NCI-H1105 treated with DMSO at 0.1 percent for 48 hours (cell line): ENCODE data around the gene CADPS.

Experiments used
- DNase-seq: peaks from one replicate; lab custom pipeline; 2025; lab: John Stamatoyannopoulos, UW

CADPS gene

GRCh38 chr3:62686503-62687294 is 188.5 kb downstream of the CADPS start:
- DNase-seq = no peak

DNA sequence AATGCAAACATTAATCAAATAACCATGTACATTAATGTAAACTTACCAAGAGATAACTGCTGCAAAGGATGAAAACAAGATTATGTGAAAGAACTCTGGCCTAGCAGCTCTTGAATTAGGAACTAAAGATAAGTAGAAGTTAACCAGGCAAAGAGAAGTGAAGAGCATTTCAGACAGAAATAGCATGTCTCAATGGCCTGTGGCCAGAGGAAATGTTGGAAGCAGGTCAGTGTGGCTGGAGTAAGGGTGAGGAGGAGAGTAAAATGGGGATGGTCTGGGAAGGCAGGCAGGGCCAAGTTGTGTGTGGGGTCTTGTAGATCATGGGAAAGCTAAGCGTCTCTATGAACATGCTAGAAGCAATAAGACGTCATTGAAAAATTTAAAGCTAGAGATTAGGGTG is 192.4 kb downstream of the CADPS start:
- DNase-seq = no peak

- peak; percentile 0 for DNase-seq
Measured at GRCh38 chr3:62679988-62680387, 195.2 kb downstream of the CADPS start.

GRCh38 chr3:62678841-62679240 is 196.4 kb downstream of the CADPS start:
- no peak for DNase-seq

DNA sequence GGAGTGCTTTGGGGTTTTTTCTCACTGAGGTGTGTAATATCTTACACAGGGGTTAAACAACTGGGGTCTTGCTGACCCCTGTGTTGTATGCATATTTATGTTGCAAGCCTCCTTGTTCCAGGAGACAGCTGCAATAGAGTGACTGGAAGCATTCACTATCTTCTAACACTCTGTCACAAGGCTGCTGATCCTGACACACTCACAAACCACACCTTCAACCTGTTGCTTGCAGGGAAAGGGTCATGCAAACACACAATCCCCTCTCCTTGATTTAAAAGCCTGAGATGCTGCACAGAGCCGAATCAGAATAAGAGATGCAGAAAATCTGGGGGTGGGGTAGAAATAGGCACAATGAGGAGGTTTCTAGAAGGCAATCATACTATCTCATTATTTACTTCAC is 197.3 kb downstream of the CADPS start:
- DNase-seq = no peak

DNA sequence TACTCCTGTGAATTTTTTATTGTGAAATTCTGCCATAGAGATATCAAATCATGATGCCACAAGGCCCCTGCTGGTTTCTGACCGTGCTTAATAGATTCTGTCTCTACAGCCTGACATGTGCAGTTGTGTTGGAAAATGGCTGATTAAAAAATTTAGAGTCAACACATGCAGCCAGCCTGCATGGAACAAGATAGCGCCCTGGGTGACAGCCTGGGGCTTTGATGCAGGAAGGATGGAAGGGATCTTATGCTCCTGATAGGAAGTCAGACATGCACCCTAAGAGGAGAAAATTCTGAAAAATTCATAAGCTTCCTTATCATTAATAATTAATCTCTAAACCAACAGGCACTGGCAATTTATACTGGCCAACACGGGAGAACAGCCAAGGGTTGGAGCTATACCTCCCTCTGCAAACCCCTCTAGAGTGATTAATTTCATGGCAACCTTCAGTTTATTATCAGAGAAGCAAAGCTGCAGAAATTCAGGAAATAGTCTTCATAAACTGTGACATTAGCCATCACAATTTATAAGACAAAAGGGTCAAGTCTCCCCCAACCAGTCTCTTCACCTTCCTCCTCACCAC is 198.4 kb downstream of the CADPS start:
- DNase-seq = no peak

- DNase-seq = no peak
Measured at GRCh38 chr3:62675492-62675891, 199.7 kb downstream of the CADPS start.

- no peak for DNase-seq
Measured at GRCh38 chr3:62672988-62673313, 202.3 kb downstream of the CADPS start.

DNA sequence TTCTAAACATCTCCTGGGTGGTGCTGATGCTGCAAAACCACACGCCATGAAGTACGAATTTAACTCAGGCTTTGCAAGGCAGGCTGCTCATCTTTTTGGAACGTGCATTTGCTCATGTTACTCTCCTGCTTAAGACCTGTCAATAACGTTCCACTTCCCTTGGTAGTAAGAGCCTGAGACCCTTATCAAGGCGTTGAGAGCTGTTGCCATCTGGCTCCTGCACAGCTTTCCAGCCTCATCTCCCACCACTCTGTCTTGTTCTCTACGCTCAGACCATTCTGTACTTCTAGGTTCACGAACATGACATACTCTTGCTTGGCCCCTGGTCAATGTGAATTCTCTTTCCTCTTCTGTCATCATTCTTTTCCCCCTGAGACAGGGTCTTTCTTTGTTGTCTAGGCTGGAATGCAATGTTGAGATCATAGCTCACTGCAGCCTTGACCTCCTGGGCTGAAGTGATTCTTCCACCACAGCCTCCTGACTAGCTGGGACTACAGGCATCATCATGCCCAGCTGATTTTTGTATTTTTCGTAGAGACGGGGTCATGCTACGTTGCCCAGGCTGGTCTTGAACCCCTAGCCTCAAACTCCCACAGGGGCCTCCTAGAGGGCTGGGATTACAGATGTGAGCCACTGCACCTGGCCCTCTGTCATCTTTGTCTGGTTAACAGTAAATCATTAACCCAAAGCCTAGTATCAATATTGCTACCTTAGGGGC is 202.8 kb downstream of the CADPS start:
- no peak for DNase-seq

DNA sequence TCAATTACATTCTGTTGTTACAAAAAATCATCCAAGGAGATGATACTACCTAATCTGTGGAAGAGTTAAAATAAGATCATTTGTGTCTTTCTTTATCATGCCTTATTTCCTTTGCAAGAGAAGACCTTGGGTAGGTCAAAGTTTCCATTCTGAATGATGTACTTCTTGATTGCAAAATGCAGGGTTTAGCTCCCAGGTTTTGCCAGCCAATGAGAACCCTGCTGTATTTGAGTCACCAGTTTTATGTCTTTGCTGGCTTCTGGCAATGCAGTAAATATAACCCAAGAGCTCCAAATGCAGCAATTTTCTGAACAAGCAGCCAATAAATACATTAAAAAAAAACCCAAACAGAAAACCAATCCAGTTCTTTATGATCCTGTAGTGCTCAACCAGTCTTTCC is 204.9 kb downstream of the CADPS start:
- no peak for DNase-seq

DNA sequence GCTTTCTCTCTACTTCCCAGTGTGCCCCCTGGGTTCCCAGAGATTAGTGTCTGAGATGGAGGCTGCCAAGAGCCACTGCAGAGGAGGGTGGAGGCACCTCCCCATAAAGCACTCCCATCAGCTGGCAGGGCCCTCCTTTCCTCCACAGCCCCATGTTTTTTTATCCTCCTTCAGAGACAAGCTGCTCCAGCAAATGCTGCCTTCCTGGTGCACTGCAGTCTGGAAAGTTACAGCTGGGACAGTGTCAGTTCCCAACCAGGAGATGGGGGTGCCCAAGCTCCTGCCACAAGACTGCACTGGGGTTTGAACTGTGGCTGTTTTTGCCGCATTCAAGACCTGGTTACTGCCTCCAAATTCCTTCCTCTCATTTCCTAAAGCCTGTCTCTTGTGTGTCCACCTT is 206.1 kb downstream of the CADPS start:
- DNase-seq = no peak

DNA sequence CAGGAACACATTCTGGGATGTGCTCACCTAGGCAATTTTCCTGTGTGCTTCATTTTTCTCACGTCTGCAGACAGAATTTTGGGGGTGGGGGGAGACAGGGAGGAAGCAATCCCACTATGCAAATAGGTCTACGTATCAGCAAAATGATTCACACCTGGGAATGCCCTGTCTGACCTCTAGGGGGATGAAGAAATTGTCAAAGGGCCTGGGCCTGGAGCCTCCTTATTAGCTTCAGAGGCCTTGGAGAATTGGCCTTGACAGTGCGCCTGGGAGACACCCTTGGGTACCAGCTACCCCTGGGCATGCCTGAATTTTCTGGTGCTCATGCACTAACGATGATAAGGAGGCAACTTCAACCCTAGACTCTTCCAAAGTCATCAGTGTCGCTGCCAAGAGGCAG is 207.5 kb downstream of the CADPS start:
- DNase-seq = no peak

- peak; percentile 1 for DNase-seq
Measured at GRCh38 chr3:62665627-62666437, 209.4 kb downstream of the CADPS start.

DNA sequence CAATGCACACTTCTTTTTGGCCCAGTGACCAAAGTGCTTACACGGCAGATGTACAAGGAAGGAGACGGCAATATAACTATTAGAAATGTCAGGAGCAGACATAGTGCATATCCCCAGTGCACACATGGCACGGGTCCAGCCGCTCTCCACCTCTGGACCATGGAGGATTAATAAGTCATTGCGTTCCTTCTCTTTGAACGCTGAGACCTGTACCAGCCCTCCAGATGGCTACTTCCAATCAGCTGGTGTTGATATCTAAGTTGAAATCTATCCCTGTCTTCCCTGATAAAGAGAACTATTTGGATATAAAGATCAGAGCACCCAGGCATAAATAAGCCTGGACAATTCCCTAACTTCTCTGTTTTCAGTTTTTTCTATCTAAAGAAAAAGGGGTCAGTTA is 212.5 kb downstream of the CADPS start:
- DNase-seq = no peak

GRCh38 chr3:62659660-62660059 is 215.6 kb downstream of the CADPS start:
- DNase-seq = no peak

DNA sequence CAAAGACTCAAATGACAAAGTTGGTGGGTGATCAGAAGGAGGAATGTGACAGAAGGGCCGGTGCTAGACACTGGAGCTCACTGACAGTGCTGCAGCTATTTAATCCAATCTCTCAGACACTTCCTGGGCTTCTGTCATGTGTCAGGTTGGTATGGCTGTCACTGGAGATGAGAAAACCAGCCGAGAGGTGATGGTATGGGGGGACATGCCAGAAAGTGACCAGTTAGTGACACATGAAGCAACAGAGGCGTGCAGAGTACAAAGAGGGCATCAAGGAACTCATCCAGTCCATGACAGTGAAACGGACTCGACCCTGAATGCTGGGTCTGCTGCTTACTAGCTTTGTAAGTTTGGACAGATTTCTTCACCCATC is 219.5 kb downstream of the CADPS start:
- no peak for DNase-seq

DNA sequence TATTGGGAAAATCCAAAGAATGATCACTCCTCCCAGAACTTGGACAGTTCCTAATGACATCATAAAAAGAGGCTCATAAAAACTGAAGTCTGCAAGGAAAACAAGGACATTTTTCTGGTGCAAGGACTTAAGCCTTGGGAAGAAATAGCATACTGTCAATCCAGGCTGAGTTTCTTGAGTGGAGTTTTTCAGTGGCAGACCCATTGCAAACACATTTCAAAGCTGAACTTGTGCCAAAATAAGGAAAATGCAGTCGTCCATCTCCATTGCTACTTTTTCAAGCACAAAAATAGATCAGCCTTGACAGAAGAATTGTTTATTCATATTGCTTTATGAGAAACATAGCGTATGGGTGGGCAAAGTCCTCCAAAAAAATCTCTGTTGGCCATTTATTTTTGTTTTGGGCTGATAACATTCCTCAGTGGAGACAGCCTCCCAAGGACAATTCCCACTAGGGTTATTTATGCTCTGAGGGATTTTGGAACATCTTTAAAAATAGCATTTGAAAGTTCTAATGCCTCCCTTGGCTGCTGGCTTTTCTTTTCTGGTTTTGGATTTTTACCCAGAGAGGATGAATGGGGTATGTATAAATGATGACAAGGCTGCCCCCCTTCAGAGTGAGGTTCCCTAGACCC is 220.0 kb downstream of the CADPS start:
- DNase-seq = no peak

DNA sequence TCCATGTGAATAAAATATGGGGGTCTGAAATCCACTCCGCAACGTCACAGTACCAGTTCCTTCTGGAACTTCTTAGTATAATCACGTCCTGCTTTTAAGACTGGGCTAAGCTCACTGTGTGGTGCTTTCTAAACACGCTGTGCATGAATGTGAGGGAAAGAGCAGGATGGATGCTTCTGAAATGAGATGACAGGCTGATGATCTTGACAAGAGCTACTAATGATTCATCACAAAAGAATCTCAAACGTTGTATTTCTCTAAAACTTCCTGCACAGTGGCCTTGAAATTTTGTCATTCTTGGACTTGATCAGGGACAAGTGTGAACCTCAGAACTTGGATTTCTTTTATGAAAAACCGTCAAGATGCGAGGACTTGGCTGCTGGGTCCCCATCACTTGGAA is 221.4 kb downstream of the CADPS start:
- no peak for DNase-seq

DNA sequence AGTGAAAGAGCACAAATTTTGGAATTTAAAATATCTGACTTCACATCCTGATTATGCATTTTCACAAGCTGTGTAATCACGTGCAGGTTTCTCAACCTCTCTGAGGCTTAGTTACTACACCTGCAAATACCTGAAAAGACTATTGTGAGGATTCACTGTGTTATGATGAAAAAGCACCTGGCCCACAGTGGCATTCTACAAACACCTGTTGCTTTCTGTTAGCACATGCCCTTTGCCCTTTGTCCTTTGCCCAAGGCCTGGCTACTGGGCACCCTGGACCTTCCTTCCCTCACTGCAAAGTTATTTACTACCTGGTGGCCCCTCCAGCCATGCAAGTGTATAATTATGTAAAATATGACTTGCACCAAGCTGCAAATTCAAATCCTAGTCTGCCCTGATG is 227.5 kb downstream of the CADPS start:
- no peak for DNase-seq

- no peak for DNase-seq
Measured at GRCh38 chr3:62644493-62644892, 230.7 kb downstream of the CADPS start.

- no peak for DNase-seq
Measured at GRCh38 chr3:62638316-62638715, 236.9 kb downstream of the CADPS start.

GRCh38 chr3:62636235-62636826 is 238.9 kb downstream of the CADPS start:
- DNase-seq = no peak
